GM21423 (cell line): ENCODE results near the gene PRKAR2B.
"Not testable (repeated sequence)": the region's sequence is repeated elsewhere in the genome, so short reads cannot be mapped to it uniquely, and the experiment has no call there.

Source experiments
- ATAC-seq: cut with Tn5 transposase; IDR thresholded peaks from one replicate; pipeline ENCODE4 v1.9.1; 2021; ENCODE audit warnings: mild to moderate bottlenecking, moderate library complexity; ENCODE audit not compliant: unreplicated experiment

Gene PRKAR2B

DNA sequence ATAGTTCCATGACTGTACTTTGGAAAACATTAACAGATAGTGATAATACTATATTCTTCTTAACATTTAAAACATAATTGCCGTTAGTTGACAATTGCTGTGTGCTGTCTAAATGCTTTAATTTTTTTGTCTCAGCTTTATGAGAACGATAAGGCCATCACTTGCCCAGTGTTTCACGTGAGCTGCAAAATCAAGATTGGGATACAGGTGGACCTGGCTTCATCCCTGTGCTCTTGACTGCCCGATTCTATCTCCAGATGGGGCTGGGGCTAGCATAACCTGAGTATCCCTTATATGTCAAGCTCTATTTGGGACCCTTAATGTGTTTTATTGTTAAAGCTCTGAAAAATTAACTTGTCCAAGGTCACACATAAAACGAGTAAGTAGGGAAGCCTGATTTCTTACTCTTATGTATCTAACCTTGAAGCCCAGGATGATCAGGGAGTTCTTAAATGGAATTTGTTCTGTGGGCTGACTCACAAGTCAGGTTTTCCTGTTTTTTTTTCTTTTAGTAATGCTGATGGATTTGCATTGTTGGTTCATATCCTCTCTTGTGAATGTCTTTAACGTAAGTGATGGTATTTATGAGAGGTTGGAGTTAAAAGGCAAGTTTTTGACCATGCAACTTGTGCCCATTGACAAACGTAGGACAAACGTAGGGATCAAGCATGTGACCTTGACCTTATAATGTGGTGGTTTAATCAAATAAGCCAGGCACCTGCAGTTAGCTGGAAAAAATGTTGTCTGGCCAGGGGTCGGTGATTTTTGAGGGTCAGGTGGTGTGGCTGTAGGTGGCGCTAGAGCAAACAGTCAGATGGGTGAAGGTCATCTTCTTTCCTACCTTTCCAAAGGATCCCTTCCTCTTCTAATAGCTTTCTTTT, 3.6 kb downstream of the PRKAR2B start:
- no peak for ATAC-seq

DNA sequence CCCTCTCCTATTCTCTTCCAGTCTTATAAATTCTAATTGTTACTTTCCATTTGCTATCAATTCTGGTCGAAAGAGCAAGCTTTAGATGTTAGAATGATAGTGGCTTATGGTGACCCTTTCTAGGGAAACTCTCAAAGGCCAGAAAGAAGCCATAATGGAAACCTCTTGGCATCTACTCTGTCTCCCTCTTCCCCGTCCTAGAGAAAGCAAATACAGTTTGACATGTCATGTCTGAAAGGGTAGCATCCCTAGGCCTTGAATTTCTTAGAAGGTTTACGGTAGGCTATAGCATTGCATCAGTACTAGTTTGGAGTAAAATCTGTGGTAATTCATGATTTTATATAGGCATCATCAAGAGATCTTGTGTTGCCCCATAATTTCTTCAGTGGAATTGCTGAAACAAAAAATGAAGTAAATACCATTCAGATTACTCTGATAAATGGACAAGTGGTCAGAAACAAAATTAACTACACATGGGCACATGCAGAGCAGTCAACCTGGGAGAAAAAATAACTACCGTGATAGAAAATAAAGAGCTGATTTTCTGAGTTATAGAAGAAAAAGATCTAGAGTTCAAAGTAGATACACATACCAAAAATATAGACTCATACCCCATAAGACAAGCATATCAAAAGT, 4.4 kb downstream of the PRKAR2B start:
- no peak for ATAC-seq

DNA sequence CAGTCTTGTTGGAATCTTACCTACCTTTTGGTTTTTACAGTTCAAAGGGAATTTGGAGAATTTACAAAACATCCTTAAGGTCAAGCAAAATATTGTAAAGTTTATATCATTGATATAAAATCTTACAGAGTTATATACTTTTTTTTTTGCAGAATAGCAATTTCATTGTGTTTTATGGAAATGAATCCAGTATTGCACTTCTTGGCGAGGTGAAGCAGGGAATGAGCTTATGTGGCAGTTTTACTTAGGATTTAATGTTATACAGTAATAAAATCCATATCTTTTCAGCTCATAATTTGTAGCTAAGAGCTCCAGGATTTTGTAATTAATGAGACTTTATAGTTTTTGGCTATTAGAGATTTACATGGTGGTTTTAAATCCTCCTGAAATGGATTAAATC, 5.0 kb downstream of the PRKAR2B start:
- no peak for ATAC-seq

DNA sequence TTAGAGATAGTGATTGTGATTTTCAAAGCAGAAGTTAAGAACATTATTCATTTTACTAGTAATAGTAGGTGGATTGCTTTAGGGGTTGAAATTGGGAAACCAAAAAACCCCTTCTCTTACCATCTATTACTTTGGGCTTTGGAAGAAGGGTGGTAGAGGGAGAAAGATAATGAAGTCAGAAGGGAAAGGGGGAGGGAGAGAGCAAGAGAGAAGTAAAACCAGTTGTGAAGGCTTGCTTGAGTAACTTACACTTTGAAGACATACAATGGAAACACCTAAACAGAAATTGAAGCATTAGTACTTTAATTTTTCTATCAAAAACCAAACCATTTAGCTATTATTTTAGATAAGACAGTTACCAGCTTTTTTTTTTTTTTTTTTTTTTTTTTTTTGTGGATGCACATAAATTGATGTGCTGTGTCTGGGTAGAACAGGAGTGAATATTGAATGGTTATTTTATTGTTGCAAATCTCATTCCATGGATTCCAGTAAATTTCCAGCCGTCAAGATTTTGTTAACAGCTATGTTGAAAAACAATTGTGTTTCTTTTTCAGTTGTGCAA, 5.5 kb downstream of the PRKAR2B start:
- no peak for ATAC-seq

DNA sequence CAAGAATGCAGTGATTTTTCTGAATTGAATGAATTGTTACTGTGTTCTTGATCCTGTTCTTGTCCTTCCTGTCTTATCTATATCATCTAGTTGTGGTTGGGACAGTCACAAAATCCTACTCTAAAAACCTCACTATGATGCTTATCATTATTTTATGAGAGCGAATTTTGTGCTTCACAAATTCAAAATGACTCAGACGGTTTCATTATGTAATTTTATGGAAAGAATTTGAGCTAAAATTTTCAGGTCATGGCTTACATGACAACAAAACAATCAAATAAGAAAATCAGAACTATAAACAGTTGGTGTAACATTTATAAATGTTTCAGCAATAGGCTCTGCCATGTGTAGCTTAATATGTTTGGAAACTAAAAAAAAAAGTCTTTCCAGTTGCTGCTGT, 6.9 kb downstream of the PRKAR2B start:
- no peak for ATAC-seq

DNA sequence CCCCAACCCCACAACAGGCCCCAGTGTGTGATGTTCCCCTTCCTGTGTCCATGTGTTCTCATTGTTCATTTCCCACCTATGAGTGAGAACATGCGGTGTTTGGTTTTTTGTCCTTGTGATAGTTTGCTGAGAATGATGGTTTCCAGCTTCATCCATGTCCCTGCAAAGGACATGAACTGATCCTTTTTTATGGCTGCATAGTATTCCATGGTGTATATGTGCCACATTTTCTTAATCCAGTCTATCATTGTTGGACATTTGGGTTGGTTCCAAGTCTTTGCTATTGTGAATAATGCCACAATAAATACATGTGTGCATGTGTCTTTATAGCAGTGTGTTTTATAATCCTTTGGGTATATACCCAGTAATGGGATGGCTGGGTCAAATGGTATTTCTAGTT, 10.5 kb downstream of the PRKAR2B start:
- not testable (repeated sequence) for ATAC-seq

DNA sequence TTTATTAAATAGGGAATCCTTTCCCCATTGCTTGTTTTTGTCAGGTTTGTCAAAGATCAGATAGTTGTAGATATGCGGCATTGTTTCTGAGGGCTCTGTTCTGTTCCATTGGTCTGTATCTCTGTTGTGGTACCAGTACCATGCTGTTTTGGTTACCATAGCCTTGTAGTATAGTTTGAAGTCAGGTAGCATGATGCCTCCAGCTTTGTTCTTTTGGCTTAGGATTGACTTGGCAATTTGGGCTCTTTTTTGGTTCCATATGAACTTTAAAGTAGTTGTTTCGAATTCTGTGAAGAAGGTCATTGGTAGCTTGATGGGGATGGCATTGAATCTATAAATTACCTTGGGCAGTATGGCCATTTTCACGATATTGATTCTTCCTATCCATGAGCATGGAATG, 11.6 kb downstream of the PRKAR2B start:
- not testable (repeated sequence) for ATAC-seq

DNA sequence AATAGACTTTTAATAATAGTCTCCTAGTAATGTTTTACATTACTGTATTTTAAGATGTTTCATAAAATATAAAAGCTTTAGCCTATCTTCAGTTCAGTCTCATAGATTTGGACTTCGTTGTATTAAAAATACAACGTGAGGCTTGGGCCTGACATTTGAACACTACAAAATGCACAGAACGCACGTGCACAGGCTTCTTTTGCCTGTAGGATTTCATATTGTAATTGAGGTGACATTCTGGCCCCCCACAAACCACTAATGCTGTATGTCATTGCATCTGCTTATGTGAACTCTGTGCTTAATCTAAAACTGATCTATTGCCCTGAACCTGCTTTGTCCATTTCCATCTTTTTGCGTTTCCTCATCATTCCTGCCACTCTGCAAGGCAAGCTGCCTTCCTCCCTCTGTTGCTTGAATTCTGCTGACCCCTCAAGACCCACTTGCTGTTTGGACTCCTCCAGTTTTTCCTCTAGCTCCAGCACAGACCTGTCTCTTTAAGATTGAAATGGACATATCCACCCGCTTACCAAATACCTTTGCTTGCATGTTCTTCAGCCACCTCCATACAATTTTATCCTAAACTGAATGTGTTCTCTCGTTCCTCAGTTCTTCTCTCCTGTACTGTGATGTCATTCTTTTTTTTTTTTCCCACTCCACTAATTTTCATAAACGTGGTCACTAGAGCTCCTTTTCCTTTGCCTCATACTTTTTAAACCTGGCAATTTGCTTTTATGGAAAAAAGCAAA, 12.4 kb downstream of the PRKAR2B start:
- ATAC-seq = no peak

DNA sequence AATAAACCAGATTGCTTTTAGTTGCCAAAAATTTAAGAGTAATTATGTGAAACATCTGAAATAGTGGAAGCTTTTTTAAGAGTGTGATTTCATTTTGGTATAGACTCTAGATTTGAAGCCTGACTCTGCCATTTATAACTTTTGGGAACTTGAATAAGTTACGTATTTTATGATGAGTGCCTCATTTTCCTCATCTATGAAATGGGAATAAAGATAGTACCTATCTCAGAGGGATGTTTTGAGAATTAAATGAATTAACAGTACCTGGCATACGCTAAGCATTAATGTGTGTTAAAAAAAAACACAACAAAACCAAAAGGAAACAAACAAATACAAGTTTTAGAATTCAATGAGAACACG, 12.9 kb downstream of the PRKAR2B start:
- no peak for ATAC-seq

DNA sequence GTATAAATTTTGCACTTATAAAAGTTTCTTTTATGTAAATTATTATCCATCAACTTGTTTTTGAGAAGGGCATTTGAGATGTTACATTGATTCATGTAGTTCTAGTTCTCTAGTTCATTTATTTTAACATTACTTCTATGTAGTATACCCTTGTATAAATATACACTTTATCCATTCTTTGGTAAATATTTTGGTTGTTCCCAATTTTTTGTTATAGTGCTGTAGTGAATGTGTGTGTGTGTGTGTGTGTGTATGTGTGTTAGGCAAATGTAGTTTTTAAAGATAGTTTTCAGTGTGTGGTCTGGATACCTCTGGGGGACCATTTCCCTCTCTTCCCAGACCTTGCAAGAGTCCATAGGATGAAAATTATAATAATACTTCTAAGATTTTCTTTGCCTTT, 15.0 kb downstream of the PRKAR2B start:
- no peak for ATAC-seq

DNA sequence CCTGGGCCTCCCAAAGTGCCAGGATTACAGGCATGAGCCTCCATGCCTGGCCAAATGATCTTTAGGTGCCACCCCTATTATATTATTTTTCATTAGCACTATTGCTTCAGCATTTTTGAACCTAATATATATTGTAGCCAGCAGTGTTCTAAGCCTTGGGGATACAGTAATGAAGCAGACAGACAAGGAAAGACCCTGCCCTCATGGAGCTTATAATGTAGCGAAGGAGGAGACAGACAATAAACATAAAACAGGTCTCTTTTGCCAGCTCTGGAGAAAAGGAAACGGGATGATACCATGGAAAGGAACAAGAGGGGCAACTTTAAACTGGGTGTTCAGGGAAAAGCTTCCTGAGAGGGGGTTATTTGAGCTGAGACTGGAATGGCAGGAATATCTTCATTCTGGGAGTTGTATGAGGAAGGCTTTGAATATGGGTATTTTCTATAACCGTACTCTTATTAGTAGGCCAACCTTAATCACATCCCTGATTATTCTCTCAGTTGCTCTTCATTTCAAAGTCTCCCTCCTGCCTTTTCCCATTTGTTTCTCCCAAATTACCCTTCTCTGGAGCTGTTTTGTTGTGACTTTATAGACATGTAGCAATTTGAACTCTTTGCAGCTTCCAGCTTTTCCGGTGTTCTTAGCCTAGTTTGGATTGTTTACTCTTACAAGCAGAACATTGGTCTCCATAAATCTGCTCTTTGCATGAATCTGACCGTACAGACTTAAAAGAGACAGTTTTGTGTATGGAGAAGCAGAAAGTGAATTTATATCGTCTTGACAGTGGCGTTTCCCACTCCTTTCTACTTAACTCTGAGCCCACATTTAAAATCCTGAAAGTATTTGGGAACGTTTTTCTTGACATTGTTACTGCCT, 19.0 kb downstream of the PRKAR2B start:
- no peak for ATAC-seq

DNA sequence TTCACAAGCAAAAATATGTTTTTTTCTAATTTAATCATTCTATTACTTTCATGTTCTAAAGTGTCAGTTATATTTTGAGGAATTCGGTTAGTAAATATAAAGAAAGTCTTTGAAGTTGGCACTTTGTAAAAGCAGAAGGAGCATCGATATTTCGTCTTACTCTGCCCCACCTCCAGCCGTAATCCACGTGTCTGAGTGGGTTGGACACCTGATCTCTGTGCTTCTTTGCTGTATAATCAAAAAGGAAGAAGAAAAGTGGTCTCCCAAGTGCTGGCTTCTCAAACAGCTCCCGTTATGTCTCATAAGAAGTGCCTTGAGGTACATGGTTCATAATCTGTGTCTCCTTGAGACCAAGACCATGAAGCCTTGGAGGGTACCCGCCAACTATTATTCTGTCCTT, 19.8 kb downstream of the PRKAR2B start:
- ATAC-seq = no peak

DNA sequence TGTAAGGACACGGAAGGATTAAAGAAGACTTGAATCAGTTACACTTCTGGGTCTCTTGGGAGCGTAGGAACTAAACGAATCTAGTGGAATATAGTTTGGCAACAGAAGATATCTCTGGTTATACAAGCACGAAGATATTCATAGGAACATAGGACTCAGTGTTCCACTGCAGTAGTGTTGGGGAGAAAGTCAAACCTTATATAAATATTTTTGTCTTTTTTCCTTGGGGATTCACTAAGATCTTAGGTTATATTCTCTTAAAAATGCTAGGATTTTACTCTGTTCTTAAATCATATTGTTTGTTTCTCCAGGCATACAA, 21.4 kb downstream of the PRKAR2B start:
- ATAC-seq = no peak

DNA sequence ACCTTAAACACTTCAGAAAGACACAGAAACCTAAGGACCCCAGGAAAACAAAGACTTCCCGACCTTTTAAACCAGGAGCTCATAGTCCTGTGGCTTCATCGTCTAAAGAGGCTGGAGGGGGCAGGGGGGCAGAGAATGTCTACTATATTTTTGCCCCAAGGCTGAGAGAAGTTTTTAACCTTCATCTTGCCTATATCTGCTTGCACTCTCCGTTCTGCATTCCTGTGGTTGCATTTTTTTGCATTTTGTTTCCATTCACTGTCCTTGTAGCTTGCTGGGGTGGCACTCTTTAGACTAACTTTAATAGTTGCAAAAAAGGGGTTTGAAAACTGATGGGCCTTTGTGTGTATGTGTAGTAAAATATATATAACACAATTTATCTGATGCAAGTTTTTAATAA, 23.7 kb downstream of the PRKAR2B start:
- ATAC-seq = no peak

DNA sequence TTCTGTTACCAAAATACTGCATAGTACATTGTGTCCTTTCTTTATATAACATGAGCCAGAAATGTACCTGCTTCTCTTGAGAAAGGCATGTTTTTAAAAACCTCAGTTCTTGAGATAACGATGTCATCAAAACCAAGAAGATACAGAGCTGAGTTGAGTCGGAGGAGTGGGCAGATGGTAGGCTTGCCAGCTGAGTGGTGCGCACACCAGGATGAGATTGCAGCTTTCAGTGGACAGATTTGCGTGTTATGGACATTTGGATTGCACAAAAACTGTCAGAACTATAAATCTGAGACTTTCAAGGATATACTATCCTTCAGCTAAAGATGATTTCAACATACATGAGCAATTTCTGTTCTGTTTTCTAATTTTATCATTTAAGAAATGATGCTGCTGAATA, 25.0 kb downstream of the PRKAR2B start:
- no peak for ATAC-seq

DNA sequence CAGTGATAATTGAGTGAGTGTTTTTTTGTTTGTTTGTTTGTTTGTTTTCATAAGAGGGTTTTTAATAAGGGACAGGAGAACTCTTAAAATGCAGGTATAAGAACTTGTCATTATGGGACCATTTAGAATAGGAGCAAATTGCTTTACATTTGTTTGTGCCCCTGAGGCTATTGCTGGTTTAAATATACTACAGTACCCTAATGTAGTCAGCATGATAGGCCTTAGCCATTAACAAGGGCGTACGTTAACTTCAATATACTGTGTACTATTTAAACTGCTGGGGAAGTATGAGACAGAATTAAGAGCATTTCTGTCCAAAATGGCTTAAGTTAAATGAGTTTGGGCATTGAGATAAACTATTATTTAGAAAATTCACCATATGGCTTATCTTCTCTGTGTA, 26.2 kb downstream of the PRKAR2B start:
- ATAC-seq = no peak

DNA sequence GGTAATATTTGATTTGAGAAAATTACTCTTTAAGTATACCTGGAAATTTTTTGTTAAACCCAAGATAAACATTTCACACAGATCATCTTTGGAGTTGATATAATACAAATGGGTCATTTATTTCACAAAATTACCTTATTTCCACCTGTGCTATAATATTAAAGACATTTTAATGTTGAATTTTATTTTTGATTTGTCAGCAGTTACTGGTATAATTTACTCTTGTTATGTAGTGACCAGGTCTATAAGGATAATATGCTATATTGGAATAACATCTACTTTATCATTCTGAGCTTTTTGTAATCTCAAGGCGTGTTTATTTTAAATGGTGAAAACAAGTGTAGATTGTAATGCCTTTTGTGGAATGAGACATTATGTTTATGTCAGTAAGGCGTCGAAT, 26.6 kb downstream of the PRKAR2B start:
- ATAC-seq = no peak

DNA sequence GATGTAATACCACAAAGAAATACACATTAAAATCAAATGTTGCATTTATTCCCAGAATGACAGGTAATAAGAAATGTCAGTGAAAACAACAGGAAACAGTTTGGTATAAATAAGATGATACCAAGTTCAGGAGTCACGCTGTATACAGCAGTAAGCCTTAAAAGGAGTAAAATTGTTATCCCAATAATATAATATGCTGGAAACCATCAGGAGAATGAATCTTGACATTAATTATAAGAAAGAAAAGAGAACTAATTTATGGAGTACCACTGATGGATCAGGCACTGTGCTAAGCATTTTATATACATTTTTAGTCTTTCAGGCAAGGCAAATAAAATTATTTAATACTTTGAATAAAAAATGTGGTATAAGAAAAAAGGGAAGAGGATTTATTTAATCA, 27.6 kb downstream of the PRKAR2B start:
- ATAC-seq = no peak

DNA sequence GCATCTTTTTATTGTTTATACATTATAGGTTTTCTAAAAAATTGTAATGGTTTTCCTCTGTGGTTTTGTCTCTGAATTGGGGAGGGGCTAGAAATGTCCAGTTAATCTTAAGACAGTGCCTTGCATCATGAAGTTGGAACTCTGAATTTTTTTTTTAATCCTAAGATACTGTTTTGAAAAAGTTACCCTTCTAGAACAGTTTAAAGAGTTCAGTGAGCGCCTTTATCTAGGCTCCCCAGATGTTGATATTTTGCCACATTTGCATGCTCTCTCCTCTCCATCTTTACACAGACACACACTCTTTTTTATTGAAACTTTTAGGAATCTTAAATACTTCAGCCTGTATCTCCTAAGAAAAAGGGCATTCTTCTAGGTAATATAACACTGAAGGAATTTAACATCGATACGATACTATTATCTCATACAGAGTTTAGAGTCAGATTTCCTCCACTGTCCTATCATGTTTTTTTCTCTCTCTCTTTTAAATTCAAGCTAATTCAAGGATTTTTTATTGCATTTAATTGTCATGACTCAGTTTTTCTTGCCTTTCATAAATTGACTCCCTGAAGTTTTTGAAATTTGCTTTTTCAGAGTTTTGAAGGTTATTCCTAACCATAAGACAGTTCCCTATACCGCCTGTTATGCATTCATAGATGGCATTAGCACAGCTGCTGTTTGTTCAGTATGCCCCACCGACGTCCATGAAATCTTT, 31.5 kb downstream of the PRKAR2B start:
- no peak for ATAC-seq
